Endothelial cell (in vitro differentiated cells): ENCODE data around the gene CCNYL1. TPM values are rescaled to one million over a fixed set of nuclear protein-coding genes. Genes with fewer than 3 reads are reported as not detected.
"Not testable (repeated sequence)": the region's sequence is repeated elsewhere in the genome, so short reads cannot be mapped to it uniquely, and the experiment has no call there.

Experiments
- DNase-seq: peaks from one replicate; pipeline ENCODE4 v3.0.0; 2021; ENCODE audit warnings: low spot score
- H3K27ac Mint-ChIP-seq: one replicate; pipeline ENCODE4 v1.8.0; 2021; ENCODE audit warnings: mixed read lengths, inconsistent platforms; ENCODE audit not compliant: unreplicated experiment
- H3K27me3 Mint-ChIP-seq: one replicate; pipeline ENCODE4 v1.8.0; 2021; ENCODE audit warnings: mild to moderate bottlenecking, moderate library complexity, mixed read lengths, inconsistent platforms; ENCODE audit not compliant: unreplicated experiment
- H3K36me3 Mint-ChIP-seq: one replicate; pipeline ENCODE4 v1.8.0; 2021; ENCODE audit warnings: mild to moderate bottlenecking, low read depth, mixed read lengths, inconsistent platforms; ENCODE audit not compliant: unreplicated experiment
- H3K4me1 Mint-ChIP-seq: one replicate; pipeline ENCODE4 v1.8.0; 2021; ENCODE audit warnings: mild to moderate bottlenecking, mixed read lengths, inconsistent platforms; ENCODE audit not compliant: unreplicated experiment
- H3K4me3 Mint-ChIP-seq: one replicate; pipeline ENCODE4 v1.8.0; 2021; ENCODE audit warnings: mild to moderate bottlenecking, mixed read lengths, inconsistent platforms; ENCODE audit not compliant: unreplicated experiment
- H3K9me3 Mint-ChIP-seq: one replicate; pipeline ENCODE4 v1.8.0; 2021; ENCODE audit warnings: mixed read lengths, inconsistent platforms; ENCODE audit not compliant: unreplicated experiment
- total RNA-seq: library from RNA; stranded (reverse); fragmentation: NEBNext Ultra II Directional; extraction: Animal tissue kit (Norgen Biotek cat#: 25700); gene quantifications from one replicate; pipeline ENCODE4 v1.2.1, GENCODE V29; 2021; ENCODE audit not compliant: unreplicated experiment
- TF ChIP-seq, protein P1 (sequence below): fragments of 200-600 bp; sonication (generic); IDR thresholded peaks from one replicate; pipeline ENCODE4 v1.5.0; 2021; ENCODE audit warnings: antibody characterized with exemption; ENCODE audit not compliant: unreplicated experiment

Gene CCNYL1
- total RNA-seq, 1 donor from 2014 or later = 75.5 TPM

DNA sequence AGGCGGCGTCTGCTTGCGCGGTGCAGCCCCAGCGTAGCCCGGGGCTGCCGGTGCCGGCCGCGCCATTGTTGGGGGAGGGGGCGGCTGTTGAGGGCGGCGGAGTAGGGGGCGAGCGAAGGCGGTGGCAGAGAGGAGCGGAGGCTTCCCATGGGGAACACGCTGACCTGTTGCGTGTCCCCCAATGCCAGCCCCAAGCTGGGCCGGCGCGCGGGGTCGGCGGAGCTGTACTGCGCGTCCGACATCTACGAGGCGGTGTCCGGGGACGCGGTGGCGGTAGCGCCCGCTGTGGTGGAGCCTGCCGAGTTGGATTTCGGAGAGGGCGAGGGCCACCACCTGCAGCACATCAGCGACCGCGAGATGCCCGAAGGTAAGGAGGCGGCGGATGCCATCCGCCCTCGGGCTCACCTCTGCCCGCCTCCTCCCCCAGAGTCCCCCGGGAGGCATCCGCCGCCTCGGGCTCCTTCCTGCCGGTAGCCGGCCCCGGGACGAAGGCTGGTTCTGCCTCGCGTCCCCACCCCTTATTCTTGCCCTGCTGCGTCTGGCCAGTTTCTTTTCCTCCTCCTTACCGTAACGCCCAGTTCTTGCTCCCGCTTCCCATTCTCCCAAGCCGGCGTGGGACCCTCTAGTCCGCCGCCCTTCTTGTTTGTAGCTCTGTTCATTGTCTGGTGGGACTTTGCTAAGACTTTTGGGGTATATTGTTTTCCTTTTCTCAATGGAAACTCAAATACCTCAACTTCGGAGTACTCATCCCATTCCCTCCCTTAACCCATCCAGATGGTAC, 500 bp downstream of the CCNYL1 start:
- peak; percentile 50 for DNase-seq
- Mint-ChIP-seq H3K9me3 (no peaks in the 10 kb centered on the region), H3K36me3 (peaks cover 16% of the 10 kb centered on the region), H3K4me3 (peak overlapping the region; percentile 100), H3K4me1 (peaks cover 28% of the 10 kb centered on the region), H3K27me3 (peaks cover 9% of the 10 kb centered on the region), H3K27ac (peak overlapping the region; percentile 96)
- TF ChIP-seq, protein P1, sequence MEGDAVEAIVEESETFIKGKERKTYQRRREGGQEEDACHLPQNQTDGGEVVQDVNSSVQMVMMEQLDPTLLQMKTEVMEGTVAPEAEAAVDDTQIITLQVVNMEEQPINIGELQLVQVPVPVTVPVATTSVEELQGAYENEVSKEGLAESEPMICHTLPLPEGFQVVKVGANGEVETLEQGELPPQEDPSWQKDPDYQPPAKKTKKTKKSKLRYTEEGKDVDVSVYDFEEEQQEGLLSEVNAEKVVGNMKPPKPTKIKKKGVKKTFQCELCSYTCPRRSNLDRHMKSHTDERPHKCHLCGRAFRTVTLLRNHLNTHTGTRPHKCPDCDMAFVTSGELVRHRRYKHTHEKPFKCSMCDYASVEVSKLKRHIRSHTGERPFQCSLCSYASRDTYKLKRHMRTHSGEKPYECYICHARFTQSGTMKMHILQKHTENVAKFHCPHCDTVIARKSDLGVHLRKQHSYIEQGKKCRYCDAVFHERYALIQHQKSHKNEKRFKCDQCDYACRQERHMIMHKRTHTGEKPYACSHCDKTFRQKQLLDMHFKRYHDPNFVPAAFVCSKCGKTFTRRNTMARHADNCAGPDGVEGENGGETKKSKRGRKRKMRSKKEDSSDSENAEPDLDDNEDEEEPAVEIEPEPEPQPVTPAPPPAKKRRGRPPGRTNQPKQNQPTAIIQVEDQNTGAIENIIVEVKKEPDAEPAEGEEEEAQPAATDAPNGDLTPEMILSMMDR = no peak

- H3K27me3 Mint-ChIP-seq = peaks cover 4% of the 10 kb centered on the region
- TF ChIP-seq, protein P1 = no peak
- H3K4me1 Mint-ChIP-seq = peaks cover 23% of the 10 kb centered on the region
- no peak for DNase-seq
- peaks cover 18% of the 10 kb centered on the region for H3K36me3 Mint-ChIP-seq
- H3K27ac Mint-ChIP-seq = no peak overlapping the region
- H3K4me3 Mint-ChIP-seq = no peak overlapping the region
- H3K9me3 Mint-ChIP-seq = no peaks in the 10 kb centered on the region
These were observed 4.6 kb downstream of the CCNYL1 start for GRCh38 chr2:207716056-207716455.

- H3K36me3 Mint-ChIP-seq = peaks cover 13% of the 10 kb centered on the region
- H3K4me1 Mint-ChIP-seq = peaks cover 12% of the 10 kb centered on the region
- H3K4me3 Mint-ChIP-seq = no peak overlapping the region
- H3K27ac Mint-ChIP-seq = no peak overlapping the region
- TF ChIP-seq, protein P1 = no peak
- no peaks in the 10 kb centered on the region for H3K27me3 Mint-ChIP-seq
- DNase-seq = no peak
- H3K9me3 Mint-ChIP-seq = no peaks in the 10 kb centered on the region
These were observed 7.1 kb downstream of the CCNYL1 start for GRCh38 chr2:207718521-207718920.

DNA sequence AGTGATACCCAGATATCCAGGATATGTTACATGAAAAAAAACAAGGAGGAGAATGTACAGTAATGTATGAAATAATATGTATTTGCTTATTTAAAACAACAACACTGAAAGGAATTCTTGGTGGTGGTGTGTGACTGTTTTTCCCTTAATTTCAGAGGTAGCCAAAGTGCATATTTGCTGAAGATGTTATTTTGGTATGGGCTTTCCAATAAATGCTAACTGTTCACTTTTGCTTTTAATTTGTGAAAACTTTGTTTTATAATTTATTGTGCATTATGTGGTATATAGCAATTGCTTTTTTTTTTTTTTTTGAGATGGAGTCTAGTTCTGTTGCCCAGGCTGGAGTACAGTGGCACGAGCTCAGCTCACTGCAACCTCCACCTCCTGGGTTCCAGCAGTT, 7.6 kb downstream of the CCNYL1 start:
- Mint-ChIP-seq H3K27me3 (no peaks in the 10 kb centered on the region), H3K36me3 (peaks cover 13% of the 10 kb centered on the region), H3K27ac (no peak overlapping the region), H3K9me3 (no peaks in the 10 kb centered on the region), H3K4me1 (peaks cover 10% of the 10 kb centered on the region), H3K4me3 (no peak overlapping the region)
- TF ChIP-seq, protein P1 = no peak
- DNase-seq = no peak

GRCh38 chr2:207719655-207720054, 8.2 kb downstream of the CCNYL1 start:
- not testable (repeated sequence) for H3K27me3 Mint-ChIP-seq, DNase-seq, H3K4me3 Mint-ChIP-seq, H3K9me3 Mint-ChIP-seq, H3K36me3 Mint-ChIP-seq, H3K4me1 Mint-ChIP-seq, H3K27ac Mint-ChIP-seq
